ENCODE measurements around the gene MBNL1. TPM values are rescaled to one million over a fixed set of nuclear protein-coding genes. Genes with fewer than 3 reads are reported as not detected.

The MBNL1 gene
- total and polyA plus RNA-seq, 2 of the 4 experiments (the other 2 are of a cell fraction): 127 to 664 TPM

DNA sequence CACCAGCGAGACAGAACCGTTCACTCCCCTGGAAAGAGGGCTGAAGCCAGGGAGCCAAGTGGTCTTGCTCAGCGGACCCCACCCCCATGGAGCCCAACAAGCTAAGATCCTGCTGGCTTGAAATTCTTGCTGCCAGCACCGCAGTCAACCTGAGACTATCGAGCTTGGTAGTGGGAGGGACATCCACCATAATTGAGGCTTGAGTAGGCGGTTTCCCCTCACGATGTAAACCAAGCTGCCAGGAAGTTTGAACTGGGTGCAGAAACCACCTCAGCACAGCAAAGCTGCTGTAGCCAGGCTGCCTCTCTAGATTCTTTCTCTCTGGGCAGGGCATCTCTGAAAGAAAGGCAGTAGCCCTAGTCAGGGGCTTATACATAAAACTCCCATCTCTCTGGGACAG lies 151.0 kb downstream of the MBNL1 start:
- ATAC-seq (ENCODE audit: low read depth): no peak
- TF ChIP-seq FOS (IDR thresholded peaks at IDR 0.05; ENCODE audit: low read depth, low read length): no peak
- no peak for TF ChIP-seq CEBPB (IDR thresholded peaks at IDR 0.05; ENCODE audit: low read depth, low read length)
- TF ChIP-seq RCOR1 (IDR thresholded peaks at IDR 0.05; ENCODE audit: insufficient replicate concordance, low read length): no peak
- TF ChIP-seq MXI1 (IDR thresholded peaks at IDR 0.05; ENCODE audit: borderline replicate concordance, low read depth, low read length): no peak
- no peak for TF ChIP-seq CHD1 (IDR thresholded peaks at IDR 0.05; ENCODE audit: low read depth, low read length)
- TF ChIP-seq BHLHE40 (IDR thresholded peaks at IDR 0.05; ENCODE audit: low read depth, low read length): no peak
- TF ChIP-seq, protein P1, sequence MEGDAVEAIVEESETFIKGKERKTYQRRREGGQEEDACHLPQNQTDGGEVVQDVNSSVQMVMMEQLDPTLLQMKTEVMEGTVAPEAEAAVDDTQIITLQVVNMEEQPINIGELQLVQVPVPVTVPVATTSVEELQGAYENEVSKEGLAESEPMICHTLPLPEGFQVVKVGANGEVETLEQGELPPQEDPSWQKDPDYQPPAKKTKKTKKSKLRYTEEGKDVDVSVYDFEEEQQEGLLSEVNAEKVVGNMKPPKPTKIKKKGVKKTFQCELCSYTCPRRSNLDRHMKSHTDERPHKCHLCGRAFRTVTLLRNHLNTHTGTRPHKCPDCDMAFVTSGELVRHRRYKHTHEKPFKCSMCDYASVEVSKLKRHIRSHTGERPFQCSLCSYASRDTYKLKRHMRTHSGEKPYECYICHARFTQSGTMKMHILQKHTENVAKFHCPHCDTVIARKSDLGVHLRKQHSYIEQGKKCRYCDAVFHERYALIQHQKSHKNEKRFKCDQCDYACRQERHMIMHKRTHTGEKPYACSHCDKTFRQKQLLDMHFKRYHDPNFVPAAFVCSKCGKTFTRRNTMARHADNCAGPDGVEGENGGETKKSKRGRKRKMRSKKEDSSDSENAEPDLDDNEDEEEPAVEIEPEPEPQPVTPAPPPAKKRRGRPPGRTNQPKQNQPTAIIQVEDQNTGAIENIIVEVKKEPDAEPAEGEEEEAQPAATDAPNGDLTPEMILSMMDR (conservative IDR thresholded peaks at IDR 0.05; ENCODE audit: low read depth, low read length): no peak
- no peak for TF ChIP-seq RFX5 (IDR thresholded peaks at IDR 0.05; ENCODE audit: low read depth, low read length)
- Histone ChIP-seq H3K23ac (ENCODE audit: low read depth, low read length) (no peak overlapping the region), H4K91ac (ENCODE audit: insufficient read depth, low read depth, low read length) (no peak overlapping the region), H3K4me3 (ENCODE audit: insufficient read depth, low read depth, low read length) (no peak overlapping the region), H2BK120ac (ENCODE audit: low read depth, low read length) (no peak overlapping the region), H2AFZ (replicated peaks; ENCODE audit: low read length, poor library complexity) (no peak overlapping the region), H3K27me3 (ENCODE audit: control insufficient read depth, insufficient read depth, low read length) (no peaks in the 10 kb centered on the region), H3K36me3 (ENCODE audit: control insufficient read depth, insufficient read depth, low read length) (peaks cover 24% of the 10 kb centered on the region), H3K9me1 (ENCODE audit: insufficient read depth, low read length) (peaks cover 3% of the 10 kb centered on the region), H2AK5ac (ENCODE audit: low read depth, low read length) (no peak overlapping the region), H3K79me1 (ENCODE audit: low read depth in 1 of 2, low read length in 2 of 2) (peaks cover 28 to 53% of the 10 kb centered on the region in 2 experiments; a peak in 3 of 4 replicates), H3K9ac (ENCODE audit: low read depth, low read length) (no peak overlapping the region), H3K56ac (ENCODE audit: extremely low read depth, insufficient read depth, low read length) (no peak overlapping the region), H3K4ac (ENCODE audit: low read depth, low read length) (no peak overlapping the region), H2BK20ac (ENCODE audit: low read depth, low read length) (no peak overlapping the region), H3K4me2 (ENCODE audit: low read depth, low read length) (no peak overlapping the region), H2BK5ac (ENCODE audit: low read depth, low read length, poor library complexity, severe bottlenecking) (no peak overlapping the region), H4K5ac (ENCODE audit: low read depth, low read length) (no peak overlapping the region), H2BK15ac (ENCODE audit: low read depth, low read length) (no peak overlapping the region), H3K27ac (ENCODE audit: insufficient read depth, low read length) (no peak overlapping the region), H2AK9ac (replicated peaks; ENCODE audit: low read depth, low read length, poor library complexity) (no peak overlapping the region), H4K20me1 (ENCODE audit: insufficient read depth, low read length) (peaks cover 15% of the 10 kb centered on the region; the same call in 1 of the 2 replicates), H3K14ac (replicated peaks; ENCODE audit: low read depth, low read length) (no peak overlapping the region), H3K9me3 (ENCODE audit: control insufficient read depth, insufficient read depth, low read length) (peaks cover 3% of the 10 kb centered on the region; the same call in 1 of the 2 replicates), H3K4me1 (ENCODE audit: control insufficient read depth, insufficient read depth, low read length) (peaks cover 3% of the 10 kb centered on the region; the same call in 1 of the 2 replicates), H4K8ac (ENCODE audit: low read depth in 2 of 2, low read length in 2 of 2) (no peak overlapping the region), H3K18ac (ENCODE audit: low read depth, low read length) (no peak overlapping the region)
- dilution Hi-C loops (cut with HindIII; ENCODE audit: low sequenced_read_pairs, unreplicated experiment): no loop called here
- no TSS peak for BruUV-seq (replicated peaks)
- intact Hi-C loops (cut with micrococcal nuclease): no loop called here
- POLR2A ChIA-PET (ENCODE audit: unreplicated experiment): no interaction called here
- in situ Hi-C loops (cut with MboI; ENCODE audit: low sequenced_read_pairs): no loop called here
- CTCF ChIA-PET: interaction anchor here (1.5 kb wide), 1 partner anchor 10 kb away, joined by 4 read pairs; no protein-coding TSS in a partner anchor
- WGBS, 2 experiments (ENCODE audit: extremely low coverage in 2 of 2, insufficient read length in 1 of 2): 100% methylated on average over 3 of the region's 7 CpGs; no CpG with 5 or more reads in 1 of the 2 experiments
- DNase-seq: no peak
